ENCODE measurements around the gene IFFO2. TPM values are rescaled to one million over a fixed set of nuclear protein-coding genes. Genes with fewer than 3 reads are reported as not detected.

The IFFO2 gene
- total RNA-seq, 1 donor from 2014 or later: 107 TPM

- TF ChIP-seq, protein P1, sequence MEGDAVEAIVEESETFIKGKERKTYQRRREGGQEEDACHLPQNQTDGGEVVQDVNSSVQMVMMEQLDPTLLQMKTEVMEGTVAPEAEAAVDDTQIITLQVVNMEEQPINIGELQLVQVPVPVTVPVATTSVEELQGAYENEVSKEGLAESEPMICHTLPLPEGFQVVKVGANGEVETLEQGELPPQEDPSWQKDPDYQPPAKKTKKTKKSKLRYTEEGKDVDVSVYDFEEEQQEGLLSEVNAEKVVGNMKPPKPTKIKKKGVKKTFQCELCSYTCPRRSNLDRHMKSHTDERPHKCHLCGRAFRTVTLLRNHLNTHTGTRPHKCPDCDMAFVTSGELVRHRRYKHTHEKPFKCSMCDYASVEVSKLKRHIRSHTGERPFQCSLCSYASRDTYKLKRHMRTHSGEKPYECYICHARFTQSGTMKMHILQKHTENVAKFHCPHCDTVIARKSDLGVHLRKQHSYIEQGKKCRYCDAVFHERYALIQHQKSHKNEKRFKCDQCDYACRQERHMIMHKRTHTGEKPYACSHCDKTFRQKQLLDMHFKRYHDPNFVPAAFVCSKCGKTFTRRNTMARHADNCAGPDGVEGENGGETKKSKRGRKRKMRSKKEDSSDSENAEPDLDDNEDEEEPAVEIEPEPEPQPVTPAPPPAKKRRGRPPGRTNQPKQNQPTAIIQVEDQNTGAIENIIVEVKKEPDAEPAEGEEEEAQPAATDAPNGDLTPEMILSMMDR (conservative IDR thresholded peaks at IDR 0.05; ENCODE audit: low read depth, low read length): no peak
- no peak for DNase-seq (ENCODE audit: low read depth)
- peak overlapping the region; percentile 61 for H3K4me3 ChIP-seq (ENCODE audit: low read depth, low read length)
These were observed 1.2 kb upstream of the IFFO2 start for GRCh38 chr1:18957532-18958300.

GRCh38 chr1:18957136-18957521 lies 653 bp upstream of the IFFO2 start:
- TF ChIP-seq, protein P1 (conservative IDR thresholded peaks at IDR 0.05; ENCODE audit: low read depth, low read length): no peak
- H3K4me3 ChIP-seq (ENCODE audit: low read depth, low read length): peak overlapping the region; percentile 61

GRCh38 chr1:18955441-18956192 lies 859 bp downstream of the IFFO2 start:
- peak overlapping the region; percentile 76 for H3K4me3 ChIP-seq (ENCODE audit: low read depth, low read length)
- TF ChIP-seq, protein P1 (conservative IDR thresholded peaks at IDR 0.05; ENCODE audit: low read depth, low read length): no peak
- no peak for DNase-seq (ENCODE audit: low read depth)

More at GRCh38 chr1:18957136-18957521, 653 bp upstream of the IFFO2 start:
- no peak for DNase-seq (ENCODE audit: low read depth)

GRCh38 chr1:18955131-18955440 lies 1.4 kb downstream of the IFFO2 start:
- TF ChIP-seq, protein P1 (conservative IDR thresholded peaks at IDR 0.05; ENCODE audit: low read depth, low read length): no peak
- H3K4me3 ChIP-seq (ENCODE audit: low read depth, low read length): peak overlapping the region; percentile 76
- DNase-seq (ENCODE audit: low read depth): no peak

DNA sequence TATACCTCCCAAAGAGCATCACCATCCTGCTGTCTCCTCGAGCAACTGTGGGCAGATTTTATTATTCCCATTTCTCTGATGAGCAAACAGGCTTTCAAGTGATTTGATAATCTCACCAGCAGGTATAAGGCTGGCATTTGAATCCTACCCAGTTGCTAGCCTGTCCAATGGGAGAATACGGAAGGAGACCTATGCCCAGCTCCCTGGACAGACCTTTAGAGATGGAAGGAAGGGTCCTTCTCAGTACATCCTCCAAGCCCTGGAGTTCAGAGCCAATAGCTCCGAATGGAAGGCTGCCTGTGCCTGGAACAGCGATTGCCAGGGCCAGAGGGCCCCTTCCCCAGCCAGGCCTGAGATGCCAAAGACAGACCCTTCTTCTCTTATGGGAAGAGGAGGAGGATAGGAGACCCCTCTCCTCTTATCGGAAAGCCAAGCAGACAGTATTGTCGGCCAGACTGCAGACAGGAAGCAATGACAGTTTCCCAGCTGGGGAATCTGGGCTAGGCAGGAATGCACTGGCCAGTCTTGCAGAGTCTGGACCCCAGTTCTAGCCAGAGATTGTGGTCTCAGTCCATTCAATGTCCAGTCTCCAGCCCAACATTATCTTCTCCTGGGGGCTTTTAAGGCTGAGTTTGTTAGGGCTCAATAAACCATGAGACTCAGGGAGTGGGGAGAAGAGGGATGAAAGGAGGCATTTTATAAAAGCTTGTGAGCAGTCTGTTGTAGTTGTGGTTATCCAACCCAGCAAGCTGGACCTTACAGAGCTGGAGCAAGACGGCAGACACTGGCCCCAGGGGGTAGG lies 2.0 kb downstream of the IFFO2 start:
- no peak for DNase-seq (ENCODE audit: low read depth)
- TF ChIP-seq, protein P1 (conservative IDR thresholded peaks at IDR 0.05; ENCODE audit: low read depth, low read length): no peak
- H3K4me3 ChIP-seq (ENCODE audit: low read depth, low read length): peak overlapping the region; percentile 76

GRCh38 chr1:18953731-18954231 lies 2.7 kb downstream of the IFFO2 start:
- H3K4me3 ChIP-seq (ENCODE audit: low read depth, low read length): peak overlapping the region; percentile 76
- DNase-seq (ENCODE audit: low read depth): no peak
- TF ChIP-seq, protein P1 (conservative IDR thresholded peaks at IDR 0.05; ENCODE audit: low read depth, low read length): no peak

All from epithelial cell of proximal tubule (primary cell).